ENCODE data around the gene CBFA2T3. TPM values are rescaled to one million over a fixed set of nuclear protein-coding genes. Genes with fewer than 3 reads are reported as not detected.

The CBFA2T3 gene
- polyA plus RNA-seq, 3 donors = 5.3 to 32.2 (median 6.2) TPM

DNA sequence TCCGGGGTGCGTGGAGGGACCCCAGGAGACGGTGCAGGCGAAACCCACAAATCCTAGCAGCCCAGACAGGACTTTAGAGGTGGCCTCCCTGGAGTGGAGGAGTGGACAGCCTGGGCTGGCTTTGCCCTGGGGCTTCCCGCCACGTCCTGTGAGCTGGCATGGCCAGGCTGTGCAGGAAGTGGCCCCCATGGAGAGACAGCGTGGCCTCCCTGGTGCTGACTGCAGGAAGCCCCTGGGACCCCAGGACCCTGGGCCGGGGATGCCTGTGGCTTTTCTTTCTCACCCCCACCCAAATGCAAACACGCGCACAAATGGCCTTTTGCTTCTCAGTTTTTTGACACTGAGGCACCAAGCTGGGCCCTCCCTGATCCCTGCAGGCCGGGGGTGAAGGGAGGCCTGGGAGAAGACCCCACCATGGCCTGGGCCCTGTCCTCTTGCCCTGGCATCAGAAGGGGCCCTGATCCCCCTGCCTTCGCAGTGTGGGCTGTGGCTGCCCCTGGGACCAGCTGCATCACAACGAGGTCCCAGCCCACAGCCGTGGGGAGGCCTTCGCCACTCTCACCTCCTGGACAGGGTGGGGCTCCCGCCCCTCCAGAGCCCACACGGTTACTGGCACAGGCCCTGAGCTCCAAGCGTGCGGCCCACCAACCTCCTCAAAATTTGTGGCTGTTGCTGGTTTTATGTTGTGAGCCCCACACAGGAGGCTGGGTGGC is 58.9 kb downstream of the CBFA2T3 start:
- no peaks in the 10 kb centered on the region for H3K27me3 ChIP-seq (ENCODE audit: control insufficient read depth in 2 of 2, insufficient read depth in 2 of 2, low read length in 2 of 2)
- Mint-ChIP-seq H3K9me3 (peaks cover 0 to 7% (median 2%) of the 10 kb centered on the region in 7 donors), H3K36me3 (peaks cover 20 to 48% of the 10 kb centered on the region in 2 donors), H3K27me3 (ENCODE audit: low read depth in 3 of 3) (peaks cover 1 to 5% (median 5%) of the 10 kb centered on the region in 3 donors), H3K27ac (peak overlapping the region in 1 of 7 donors; percentile 62), H3K4me3 (no peak overlapping the region), H3K4me1 (peaks cover 28% of the 10 kb centered on the region)
- no peak overlapping the region for H3K4me3 ChIP-seq (replicated peaks in 1 of 3; ENCODE audit: low read depth in 2 of 3, low read length in 3 of 3)
- peaks cover 99% of the 10 kb centered on the region for H4K20me1 ChIP-seq (ENCODE audit: insufficient read depth, low read length)
- TF ChIP-seq CTCF (IDR thresholded peaks at IDR 0.05) = no peak
- H2AFZ ChIP-seq (ENCODE audit: insufficient read depth, low read depth, low read length, poor library complexity, severe bottlenecking) = no peak overlapping the region
- peaks cover 67% of the 10 kb centered on the region for H3K79me2 ChIP-seq (ENCODE audit: insufficient read depth, low read length)
- no peak overlapping the region for H3K27ac ChIP-seq (ENCODE audit: low read depth in 1 of 2, low read length in 2 of 2)
- peaks cover 22 to 29% of the 10 kb centered on the region in 2 donors for H3K4me1 ChIP-seq (ENCODE audit: control insufficient read depth in 1 of 2, insufficient read depth in 2 of 2, low read length in 2 of 2)
- H3K9ac ChIP-seq (ENCODE audit: insufficient read depth, low read length, poor library complexity, severe bottlenecking) = no peak overlapping the region
- H3K4me2 ChIP-seq (replicated peaks; ENCODE audit: extremely low read depth, low read length, poor library complexity, severe bottlenecking) = no peak overlapping the region
- peaks cover 0 to 9% of the 10 kb centered on the region in 2 donors for H3K9me3 ChIP-seq (replicated peaks in 1 of 2; ENCODE audit: control insufficient read depth in 1 of 2, insufficient read depth in 1 of 2, low read length in 2 of 2)
- no peak for DNase-seq
- H3K36me3 ChIP-seq (replicated peaks in 1 of 2; ENCODE audit: control insufficient read depth in 1 of 2, insufficient read depth in 2 of 2, low read length in 2 of 2) = peaks cover 10 to 30% of the 10 kb centered on the region in 2 donors
- WGBS (ENCODE audit: insufficient coverage) = 79% methylated on average over 16 of the region's 19 CpGs
- intact Hi-C loops (cut with micrococcal nuclease) = no loop called here

GRCh38 chr16:88917146-88917914 is 59.7 kb downstream of the CBFA2T3 start:
- TF ChIP-seq CTCF (IDR thresholded peaks at IDR 0.05) = no peak
- H3K4me1 Mint-ChIP-seq = peaks cover 20% of the 10 kb centered on the region
- H4K20me1 ChIP-seq (ENCODE audit: insufficient read depth, low read length) = peaks cover 99% of the 10 kb centered on the region
- no peak overlapping the region for H3K27ac ChIP-seq (ENCODE audit: low read depth in 1 of 2, low read length in 2 of 2)
- no peak overlapping the region for H3K4me3 Mint-ChIP-seq
- WGBS (ENCODE audit: insufficient coverage) = 93% methylated on average over 25 of the region's 30 CpGs
- peak overlapping the region in 1 of 7 donors; percentile 62 for H3K27ac Mint-ChIP-seq
- H3K9ac ChIP-seq (ENCODE audit: insufficient read depth, low read length, poor library complexity, severe bottlenecking) = no peak overlapping the region
- no peak for DNase-seq
- H3K79me2 ChIP-seq (ENCODE audit: insufficient read depth, low read length) = peaks cover 68% of the 10 kb centered on the region
- H3K4me2 ChIP-seq (replicated peaks; ENCODE audit: extremely low read depth, low read length, poor library complexity, severe bottlenecking) = no peak overlapping the region
- H2AFZ ChIP-seq (ENCODE audit: insufficient read depth, low read depth, low read length, poor library complexity, severe bottlenecking) = no peak overlapping the region
- peaks cover 22 to 55% of the 10 kb centered on the region in 2 donors for H3K36me3 Mint-ChIP-seq
- H3K4me3 ChIP-seq (replicated peaks in 1 of 3; ENCODE audit: low read depth in 2 of 3, low read length in 3 of 3) = no peak overlapping the region
- H3K27me3 Mint-ChIP-seq (ENCODE audit: low read depth in 3 of 3) = peaks cover 1 to 5% (median 2%) of the 10 kb centered on the region in 3 donors
- peaks cover 0 to 7% (median 2%) of the 10 kb centered on the region in 7 donors for H3K9me3 Mint-ChIP-seq
- H3K36me3 ChIP-seq (replicated peaks in 1 of 2; ENCODE audit: control insufficient read depth in 1 of 2, insufficient read depth in 2 of 2, low read length in 2 of 2) = peaks cover 10 to 37% of the 10 kb centered on the region in 2 donors
- no peaks in the 10 kb centered on the region for H3K27me3 ChIP-seq (ENCODE audit: control insufficient read depth in 2 of 2, insufficient read depth in 2 of 2, low read length in 2 of 2)
- intact Hi-C loops (cut with micrococcal nuclease) = no loop called here
- peaks cover 20 to 21% of the 10 kb centered on the region in 2 donors for H3K4me1 ChIP-seq (ENCODE audit: control insufficient read depth in 1 of 2, insufficient read depth in 2 of 2, low read length in 2 of 2)
- H3K9me3 ChIP-seq (replicated peaks in 1 of 2; ENCODE audit: control insufficient read depth in 1 of 2, insufficient read depth in 1 of 2, low read length in 2 of 2) = peaks cover 0 to 9% of the 10 kb centered on the region in 2 donors

Data from CD14-positive monocyte (primary cell).